Osteoblast (primary cell): ENCODE data around the gene DMD. TPM values are rescaled to one million over a fixed set of nuclear protein-coding genes. Genes with fewer than 3 reads are reported as not detected.

Experiments used
- DNase-seq: peaks from one replicate; pipeline ENCODE4 v3.0.0; 2011; ENCODE audit warnings: low spot score, mixed read lengths; ENCODE audit not compliant: insufficient read length; ENCODE audit errors: missing footprints
- H2AFZ ChIP-seq: 2 replicates; pipeline ENCODE4 v1.6.0; 2011; ENCODE audit warnings: mild to moderate bottlenecking, low read length
- H3K27ac ChIP-seq: 2 replicates; pipeline ENCODE4 v1.5.1; 2011; ENCODE audit warnings: mild to moderate bottlenecking, low read depth, low read length, moderate library complexity
- H3K27me3 ChIP-seq: 2 replicates; pipeline ENCODE4 v1.6.0; 2012; ENCODE audit warnings: mild to moderate bottlenecking, control low read depth, inconsistent platforms, low read length, moderate library complexity; ENCODE audit not compliant: insufficient read depth
- H3K36me3 ChIP-seq: 2 replicates; pipeline ENCODE4 v1.5.1; 2011; ENCODE audit warnings: mild to moderate bottlenecking, low read length, control low read depth, moderate library complexity; ENCODE audit not compliant: insufficient read depth
- H3K4me1 ChIP-seq: 2 replicates; pipeline ENCODE4 v1.5.1; 2011; ENCODE audit warnings: mild to moderate bottlenecking, low read length, control low read depth, moderate library complexity; ENCODE audit not compliant: insufficient read depth
- H3K4me2 ChIP-seq: 2 replicates; pipeline ENCODE4 v1.6.0; 2011; ENCODE audit warnings: mild to moderate bottlenecking, low read length; ENCODE audit not compliant: insufficient read depth
- H3K4me3 ChIP-seq: fragments of 200-600 bp; sonication (generic); 3 replicates; pipeline ENCODE4 v1.5.1; 2012; ENCODE audit warnings: mild to moderate bottlenecking, low read length, inconsistent platforms; ENCODE audit not compliant: insufficient read depth
- H3K79me2 ChIP-seq: 2 replicates; pipeline ENCODE4 v1.6.0; 2012; ENCODE audit warnings: mild to moderate bottlenecking, low read length, control low read depth, inconsistent platforms; ENCODE audit not compliant: insufficient read depth
- H3K9me3 ChIP-seq: 2 replicates; pipeline ENCODE4 v1.5.1; 2011; ENCODE audit warnings: low read depth, low read length, control low read depth
- H4K20me1 ChIP-seq: 2 replicates; pipeline ENCODE4 v1.6.0; 2012; ENCODE audit warnings: mild to moderate bottlenecking, low read length, control low read depth; ENCODE audit not compliant: insufficient read depth
- total RNA-seq: library from RNA; depleted of rRNA; stranded (reverse); fragments of >200 nt; gene quantifications from 2 replicates; pipeline ENCODE4 v1.2.3, GENCODE V29; 2012
- TF ChIP-seq, protein P1 (sequence below): IDR thresholded peaks from 2 replicates; pipeline ENCODE4 v1.5.1; 2011; ENCODE audit warnings: mild to moderate bottlenecking, low read depth, low read length, moderate library complexity; ENCODE audit errors: extremely low read depth

Gene DMD
- total RNA-seq, 1 donor = 12.7 TPM

DNA sequence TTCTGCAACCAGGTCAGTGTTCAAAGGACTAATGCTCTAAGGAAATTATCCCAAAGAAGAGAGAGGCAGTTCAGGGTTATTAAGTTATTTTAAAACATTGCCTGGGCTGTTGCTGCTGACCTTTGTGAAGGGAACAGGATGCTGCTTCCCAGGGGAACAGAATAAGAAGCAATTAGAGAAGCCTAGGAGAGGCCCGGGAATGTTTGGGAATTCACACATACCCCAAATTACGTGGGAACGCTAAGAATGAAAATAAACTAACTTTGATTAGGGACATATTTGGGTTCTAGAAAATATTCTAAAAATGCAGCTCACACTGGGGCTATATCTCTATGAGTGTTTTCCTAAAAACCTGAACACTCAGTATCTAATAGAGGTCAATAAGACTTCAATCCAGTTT, 1896.4 kb downstream of the DMD start:
- H3K4me1 ChIP-seq = no peaks in the 10 kb centered on the region
- no peak overlapping the region for H2AFZ ChIP-seq
- H3K27ac ChIP-seq = peak overlapping the region; percentile 39
- no peaks in the 10 kb centered on the region for H3K27me3 ChIP-seq
- no peak for DNase-seq
- no peaks in the 10 kb centered on the region for H3K36me3 ChIP-seq
- no peaks in the 10 kb centered on the region for H3K79me2 ChIP-seq
- H3K9me3 ChIP-seq = no peaks in the 10 kb centered on the region
- TF ChIP-seq, protein P1, sequence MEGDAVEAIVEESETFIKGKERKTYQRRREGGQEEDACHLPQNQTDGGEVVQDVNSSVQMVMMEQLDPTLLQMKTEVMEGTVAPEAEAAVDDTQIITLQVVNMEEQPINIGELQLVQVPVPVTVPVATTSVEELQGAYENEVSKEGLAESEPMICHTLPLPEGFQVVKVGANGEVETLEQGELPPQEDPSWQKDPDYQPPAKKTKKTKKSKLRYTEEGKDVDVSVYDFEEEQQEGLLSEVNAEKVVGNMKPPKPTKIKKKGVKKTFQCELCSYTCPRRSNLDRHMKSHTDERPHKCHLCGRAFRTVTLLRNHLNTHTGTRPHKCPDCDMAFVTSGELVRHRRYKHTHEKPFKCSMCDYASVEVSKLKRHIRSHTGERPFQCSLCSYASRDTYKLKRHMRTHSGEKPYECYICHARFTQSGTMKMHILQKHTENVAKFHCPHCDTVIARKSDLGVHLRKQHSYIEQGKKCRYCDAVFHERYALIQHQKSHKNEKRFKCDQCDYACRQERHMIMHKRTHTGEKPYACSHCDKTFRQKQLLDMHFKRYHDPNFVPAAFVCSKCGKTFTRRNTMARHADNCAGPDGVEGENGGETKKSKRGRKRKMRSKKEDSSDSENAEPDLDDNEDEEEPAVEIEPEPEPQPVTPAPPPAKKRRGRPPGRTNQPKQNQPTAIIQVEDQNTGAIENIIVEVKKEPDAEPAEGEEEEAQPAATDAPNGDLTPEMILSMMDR = no peak
- H3K4me2 ChIP-seq = peak overlapping the region; percentile 45
- no peak overlapping the region for H3K4me3 ChIP-seq
- no peaks in the 10 kb centered on the region for H4K20me1 ChIP-seq

DNA sequence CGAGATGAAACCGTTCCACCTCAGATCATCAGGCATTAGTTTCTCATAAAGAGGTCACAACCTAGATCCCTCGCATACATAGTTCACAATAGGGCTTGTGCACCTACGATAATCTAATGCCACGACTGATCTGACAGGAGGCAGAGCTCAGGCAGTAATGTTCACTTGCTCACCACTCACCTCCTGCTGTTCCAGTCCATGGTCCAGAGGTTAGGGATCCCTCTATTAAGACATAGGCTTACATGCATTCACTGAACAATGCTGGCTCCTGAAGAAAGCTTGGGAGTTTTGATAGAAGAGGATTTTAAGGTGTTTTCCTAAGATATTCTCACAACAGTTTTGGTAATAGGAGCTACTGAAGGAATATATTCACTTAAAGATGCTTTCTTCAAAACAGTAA, 1903.4 kb downstream of the DMD start:
- Histone ChIP-seq H3K36me3 (no peaks in the 10 kb centered on the region), H2AFZ (no peak overlapping the region), H3K27me3 (no peaks in the 10 kb centered on the region), H3K4me3 (no peak overlapping the region), H3K9me3 (no peaks in the 10 kb centered on the region), H3K27ac (no peak overlapping the region), H3K4me1 (no peaks in the 10 kb centered on the region), H3K4me2 (no peak overlapping the region), H4K20me1 (no peaks in the 10 kb centered on the region), H3K79me2 (no peaks in the 10 kb centered on the region)
- no peak for DNase-seq
- TF ChIP-seq, protein P1 = no peak

DNA sequence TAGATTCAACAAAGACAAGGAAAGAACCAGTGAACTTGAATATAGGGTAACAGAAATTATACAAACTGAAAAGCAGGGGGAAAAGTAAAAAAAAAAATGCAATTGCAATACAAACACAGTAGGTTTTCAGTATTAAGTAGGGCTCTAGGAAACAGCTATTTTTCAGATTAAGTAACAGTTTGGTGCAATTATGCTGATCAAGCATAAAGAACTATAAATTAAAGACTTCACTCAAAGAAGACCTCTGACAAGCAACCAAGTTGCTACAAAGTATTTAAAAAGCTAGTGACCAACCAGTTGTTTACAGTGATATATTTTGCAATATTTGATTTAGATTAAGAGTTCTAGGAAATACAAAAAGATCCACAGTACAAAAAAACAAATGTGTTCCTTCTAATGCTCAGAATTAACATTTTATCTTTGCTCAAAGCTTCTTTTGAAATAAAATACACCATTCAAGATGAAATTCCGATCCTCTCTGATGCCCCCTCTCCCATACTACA, 1908.7 kb downstream of the DMD start:
- Histone ChIP-seq H3K4me1 (no peaks in the 10 kb centered on the region), H3K36me3 (no peaks in the 10 kb centered on the region), H3K27me3 (no peaks in the 10 kb centered on the region), H3K79me2 (no peaks in the 10 kb centered on the region), H2AFZ (no peak overlapping the region), H4K20me1 (no peaks in the 10 kb centered on the region), H3K27ac (no peak overlapping the region), H3K4me3 (no peak overlapping the region), H3K4me2 (no peak overlapping the region), H3K9me3 (no peaks in the 10 kb centered on the region)
- TF ChIP-seq, protein P1 = no peak
- no peak for DNase-seq

DNA sequence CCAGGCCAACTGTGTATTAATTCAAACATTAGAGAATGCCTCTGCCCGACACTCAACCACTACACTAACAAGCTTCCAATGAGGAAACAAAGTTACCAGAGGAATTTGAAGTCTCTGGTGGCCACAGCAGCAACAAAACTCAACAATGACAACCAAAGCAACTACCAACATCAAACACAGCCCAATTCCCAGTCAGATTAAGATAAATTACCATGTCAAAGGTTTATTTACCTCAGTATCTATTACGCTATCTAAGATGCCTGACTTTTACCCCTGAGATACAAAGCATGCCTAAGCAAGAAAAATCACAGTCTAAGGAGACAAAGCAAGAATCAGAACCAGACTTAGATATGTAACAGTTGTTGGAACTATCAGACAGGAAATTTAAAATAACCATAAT, 1909.4 kb downstream of the DMD start:
- H3K27ac ChIP-seq = no peak overlapping the region
- H3K4me1 ChIP-seq = no peaks in the 10 kb centered on the region
- H3K4me3 ChIP-seq = no peak overlapping the region
- DNase-seq = no peak
- no peak overlapping the region for H2AFZ ChIP-seq
- H4K20me1 ChIP-seq = no peaks in the 10 kb centered on the region
- H3K4me2 ChIP-seq = no peak overlapping the region
- H3K9me3 ChIP-seq = no peaks in the 10 kb centered on the region
- no peaks in the 10 kb centered on the region for H3K79me2 ChIP-seq
- TF ChIP-seq, protein P1 = no peak
- H3K27me3 ChIP-seq = no peaks in the 10 kb centered on the region
- no peaks in the 10 kb centered on the region for H3K36me3 ChIP-seq
